GM13977 (cell line): ENCODE results near the gene GPX6.

ENCODE experiments used
- DNase-seq: peaks from one replicate; pipeline ENCODE4 v3.0.0; 2012; ENCODE audit warnings: low spot score
- CTCF ChIP-seq: IDR thresholded peaks from 2 replicates; pipeline ENCODE4 v1.5.1; 2012; ENCODE audit warnings: mild to moderate bottlenecking, control low read depth; ENCODE audit not compliant: insufficient read depth; ENCODE audit errors: extremely low read depth, missing control alignments
- in situ Hi-C: fragments of 300-500 bp; cut with MboI; formaldehyde crosslinking; loops from one replicate; pipeline ENCODE4 v1.12.0; 2022; ENCODE audit warnings: low sequenced_read_pairs, low pct_unique_long_range_greater_than_20kb, mixed read lengths, inconsistent platforms; ENCODE audit not compliant: unreplicated experiment

Gene GPX6

GRCh38 chr6:28490205-28490890 is 25.2 kb downstream of the GPX6 start:
- in situ Hi-C loops, result no loop called here
- no peak for TF ChIP-seq CTCF
- no peak for DNase-seq

- DNase-seq, result peak; percentile 79
- no peak for TF ChIP-seq CTCF
- in situ Hi-C loops, result no loop called here
These were observed 26.0 kb downstream of the GPX6 start for GRCh38 chr6:28489366-28490204.

GRCh38 chr6:28488916-28489365 is 26.7 kb downstream of the GPX6 start:
- no peak for DNase-seq
- in situ Hi-C loops, result no loop called here
- TF ChIP-seq CTCF, result no peak

- TF ChIP-seq CTCF, result no peak
- no peak for DNase-seq
- in situ Hi-C loops, result no loop called here
These were observed 28.4 kb downstream of the GPX6 start for GRCh38 chr6:28486988-28487742.

GRCh38 chr6:28486533-28486932 is 29.1 kb downstream of the GPX6 start:
- TF ChIP-seq CTCF, result no peak
- in situ Hi-C loops, result no loop called here
- no peak for DNase-seq

GRCh38 chr6:28485482-28485881 is 30.1 kb downstream of the GPX6 start:
- no peak for DNase-seq
- TF ChIP-seq CTCF, result no peak

More at GRCh38 chr6:28485482-28485881, 30.1 kb downstream of the GPX6 start:
- in situ Hi-C loops, result no loop called here
